HepG2 (cell line): ENCODE data around the gene RNF213. TPM values are rescaled to one million over a fixed set of nuclear protein-coding genes. Genes with fewer than 3 reads are reported as not detected.
A peak's percentile ranks its signal among the peaks of the same experiment; 100 is the strongest.

Experiments used
- ATF5 ChIP-seq: sonication (generic); formaldehyde crosslinking; IDR thresholded peaks from 2 replicates; pipeline ENCODE4 v1.4.0; 2020; ENCODE audit warnings: mild to moderate bottlenecking, low read depth, missing genetic modification reagents
- CBX2 ChIP-seq, 2 experiments: fragments of 200-600 bp in 1 of 2; sonication (generic); formaldehyde crosslinking in 1 of 2; IDR thresholded peaks; 2 replicates each; pipeline versions ENCODE4 v1.7.0 to v1.8.1; 2018 to 2022; ENCODE audit warnings: low read depth in 2 of 2, low read length in 1 of 2, mild to moderate bottlenecking in 1 of 2, missing genetic modification reagents in 1 of 2
- FOXP1 ChIP-seq, 2 experiments: fragments of 450-650 bp in 1 of 2; IDR thresholded peaks; 2 replicates each; pipeline ENCODE4 v1.6.1; 2017 to 2018; ENCODE audit warnings: antibody characterized with exemption in 1 of 2
- GATAD1 ChIP-seq: IDR thresholded peaks from 2 replicates; pipeline ENCODE4 v1.6.1; 2016; ENCODE audit warnings: missing genetic modification reagents, missing compliant biosample characterization
- GZF1 ChIP-seq: sonication (generic); formaldehyde crosslinking; IDR thresholded peaks from 2 replicates; pipeline ENCODE4 v1.5.1; 2020; ENCODE audit warnings: mild to moderate bottlenecking, missing genetic modification reagents
- HDAC6 ChIP-seq: fragments of 200-600 bp; sonication (generic); IDR thresholded peaks from 2 replicates; pipeline ENCODE4 v1.7.0; 2017; ENCODE audit warnings: mild to moderate bottlenecking, antibody characterized with exemption, low read length, low read depth
- HHEX ChIP-seq: IDR thresholded peaks from 2 replicates; pipeline ENCODE4 v1.6.1; 2016; ENCODE audit warnings: control low read depth
- HMG20A ChIP-seq: IDR thresholded peaks from 2 replicates; pipeline ENCODE4 v1.6.1; 2016; ENCODE audit warnings: borderline replicate concordance
- HMGA1 ChIP-seq: sonication (generic); formaldehyde crosslinking; conservative IDR thresholded peaks from 2 replicates; pipeline ENCODE4 v1.4.0; 2020; ENCODE audit warnings: missing genetic modification reagents
- KLF9 ChIP-seq: IDR thresholded peaks from 2 replicates; pipeline ENCODE4 v1.6.1; 2016; ENCODE audit warnings: low read depth
- MLLT10 ChIP-seq: sonication (generic); formaldehyde crosslinking; IDR thresholded peaks from 2 replicates; pipeline ENCODE4 v1.4.0; 2020; ENCODE audit warnings: missing genetic modification reagents
- MXI1 ChIP-seq: IDR thresholded peaks from 3 replicates; pipeline ENCODE4 v1.6.1; 2012; ENCODE audit warnings: low read depth, low read length, inconsistent platforms, borderline replicate concordance
- NPAS2 ChIP-seq: sonication (generic); formaldehyde crosslinking; IDR thresholded peaks from 2 replicates; pipeline ENCODE4 v1.8.0; 2022; ENCODE audit warnings: mild to moderate bottlenecking, missing genetic modification reagents, borderline replicate concordance
- TERF1 ChIP-seq: sonication (generic); formaldehyde crosslinking; IDR thresholded peaks from 2 replicates; pipeline ENCODE4 v1.8.0; 2022; ENCODE audit warnings: mild to moderate bottlenecking, missing genetic modification reagents, moderate library complexity
- XRCC5 ChIP-seq: fragments of 200-400 bp; formaldehyde crosslinking; optimal IDR thresholded peaks from 2 replicates; pipeline ENCODE3; 2017; ENCODE audit warnings: mild to moderate bottlenecking, low read length
- ZBTB38 ChIP-seq: sonication (generic); formaldehyde crosslinking; IDR thresholded peaks from 2 replicates; pipeline ENCODE4 v1.5.1; 2020; ENCODE audit warnings: mild to moderate bottlenecking, missing genetic modification reagents
- ZC3H13 ChIP-seq: sonication (generic); formaldehyde crosslinking; IDR thresholded peaks from 2 replicates; pipeline ENCODE4 v1.8.1; 2023; ENCODE audit warnings: mild to moderate bottlenecking, missing genetic modification reagents, moderate library complexity
- ZMYM2 ChIP-seq: sonication (generic); formaldehyde crosslinking; IDR thresholded peaks from 2 replicates; pipeline ENCODE4 v1.8.0; 2022; ENCODE audit warnings: mild to moderate bottlenecking, missing genetic modification reagents
- ZNF18 ChIP-seq: sonication (generic); formaldehyde crosslinking; IDR thresholded peaks from 2 replicates; pipeline ENCODE4 v1.8.0; 2022; ENCODE audit warnings: mild to moderate bottlenecking, missing genetic modification reagents; ENCODE audit not compliant: insufficient replicate concordance
- ZNF451 ChIP-seq: sonication (generic); formaldehyde crosslinking; IDR thresholded peaks from 2 replicates; pipeline ENCODE4 v1.5.0; 2020; ENCODE audit warnings: mild to moderate bottlenecking, missing genetic modification reagents
- ZNF501 ChIP-seq: sonication (generic); formaldehyde crosslinking; IDR thresholded peaks from 2 replicates; pipeline ENCODE4 v1.5.1; 2020; ENCODE audit warnings: mild to moderate bottlenecking, moderate library complexity, missing genetic modification reagents
- ZNF564 ChIP-seq: sonication (generic); formaldehyde crosslinking; IDR thresholded peaks from 2 replicates; pipeline ENCODE4 v1.8.1; 2023; ENCODE audit warnings: mild to moderate bottlenecking, missing genetic modification reagents
- ZNF614 ChIP-seq: IDR thresholded peaks from 2 replicates; pipeline ENCODE4 v1.6.1; 2018; ENCODE audit warnings: missing biosample characterization, missing genetic modification reagents, inconsistent platforms, borderline replicate concordance
- ZNF639 ChIP-seq: conservative IDR thresholded peaks from 2 replicates; pipeline ENCODE4 v1.6.1; 2018; ENCODE audit warnings: missing genetic modification reagents
- polyA plus RNA-seq, 8 experiments: library from polyadenylated mRNA; depleted of rRNA in 3 of 8; stranded (reverse) in 7 of 8; unstranded in 1 of 8; fragments of >200 nt; fragmentation: Illumina TruSeq in 4 of 8; extraction: Trizol in 4 of 8; gene quantifications; 2 replicates each; pipeline versions ENCODE4 v1.2.1 to v1.2.3, GENCODE V29; 2011 to 2016; ENCODE audit warnings: low read depth in 4 of 8, missing spikeins in 1 of 8, mixed read lengths in 1 of 8; ENCODE audit not compliant: insufficient read depth in 1 of 8
- total RNA-seq, 5 experiments: library from RNA; depleted of rRNA; stranded (reverse); fragments of >200 nt; fragmentation: Illumina TruSeq; extraction: Trizol; gene quantifications; 2 replicates each; pipeline ENCODE4 v1.2.3, GENCODE V29; 2016; ENCODE audit warnings: low read depth in 1 of 5

RNF213 gene
- total and polyA plus RNA-seq, 2 of the 13 experiments (the other 11 are each of a cell fraction or from before 2014, with no cell fraction given) = 38.6 to 38.7 TPM

- TF ChIP-seq MXI1 (peak; percentile 27; the same call in 1 of the 3 replicates), FOXP1 (IDR thresholded peaks at IDR 0.05) (no peak), FOXP1 (CRISPR knock-in tag; IDR thresholded peaks at IDR 0.05) (peak; percentile 91), KLF9 (no peak), HMG20A (CRISPR knock-in tag) (peak; percentile 86; the same call in 1 of the 2 replicates), ZBTB38 (CRISPR knock-in tag) (peak; percentile 76; the same call in 1 of the 2 replicates), XRCC5 (peak; percentile 74), HHEX (CRISPR knock-in tag) (0 out of 2 replicates have a peak, but pooled peaks have one; percentile 67), ZNF18 (no peak), ZNF501 (peak; percentile 84), HMGA1 (no peak), GATAD1 (CRISPR knock-in tag) (peak; percentile 78), ZNF451 (peak; percentile 65; the same call in 1 of the 2 replicates), ZNF614 (peak; percentile 84; the same call in 1 of the 2 replicates), CBX2 (IDR thresholded peaks at IDR 0.05; ENCODE audit: low read depth, low read length) (no peak), CBX2 (CRISPR knock-in tag; IDR thresholded peaks at IDR 0.05; ENCODE audit: low read depth) (no peak; the same call in 1 of the 2 replicates), HDAC6 (no peak), MLLT10 (no peak), ZNF564 (CRISPR knock-in tag) (peak; percentile 98), ZMYM2 (CRISPR knock-in tag) (0 out of 2 replicates have a peak, but pooled peaks have one; percentile 27), GZF1 (CRISPR knock-in tag) (no peak), ZNF639 (CRISPR knock-in tag) (peak; percentile 98), TERF1 (CRISPR knock-in tag) (no peak), NPAS2 (CRISPR knock-in tag) (peak; percentile 79; the same call in 1 of the 2 replicates), ZC3H13 (CRISPR knock-in tag) (peak; percentile 92; the same call in 1 of the 2 replicates), ATF5 (CRISPR knock-in tag) (no peak; the same call in 1 of the 2 replicates)
These were observed 675 bp downstream of the RNF213 start (continued) for GRCh38 chr17:80261159-80261894.
